Glutamatergic neuron (in vitro differentiated cells): Measurements from ENCODE around the gene CTPS1. TPM values are rescaled to one million over a fixed set of nuclear protein-coding genes. Genes with fewer than 3 reads are reported as not detected.

Experiments
- DNase-seq: peaks from one replicate; pipeline ENCODE4 v3.0.0; 2022
- H3K27ac Mint-ChIP-seq: one replicate; pipeline ENCODE4 v1.8.0; 2020; ENCODE audit warnings: mild to moderate bottlenecking, mixed read lengths, inconsistent platforms; ENCODE audit not compliant: unreplicated experiment
- H3K27me3 Mint-ChIP-seq: one replicate; pipeline ENCODE4 v1.8.0; 2020; ENCODE audit warnings: mild to moderate bottlenecking, moderate library complexity, mixed read lengths, inconsistent platforms; ENCODE audit not compliant: unreplicated experiment
- H3K36me3 Mint-ChIP-seq: one replicate; pipeline ENCODE4 v1.8.0; 2020; ENCODE audit warnings: mild to moderate bottlenecking, mixed read lengths, inconsistent platforms; ENCODE audit not compliant: unreplicated experiment
- H3K4me1 Mint-ChIP-seq: one replicate; pipeline ENCODE4 v1.8.0; 2020; ENCODE audit warnings: mild to moderate bottlenecking, low read depth, mixed read lengths, inconsistent platforms; ENCODE audit not compliant: unreplicated experiment
- H3K4me3 Mint-ChIP-seq: one replicate; pipeline ENCODE4 v1.8.0; 2020; ENCODE audit warnings: mild to moderate bottlenecking, mixed read lengths, inconsistent platforms; ENCODE audit not compliant: unreplicated experiment
- H3K9me3 Mint-ChIP-seq: one replicate; pipeline ENCODE4 v1.8.0; 2020; ENCODE audit warnings: mild to moderate bottlenecking, moderate library complexity, mixed read lengths, inconsistent platforms; ENCODE audit not compliant: unreplicated experiment
- CTCF ChIP-seq: fragments of 200-600 bp; sonication (generic); IDR thresholded peaks from one replicate; pipeline ENCODE4 v1.5.0; 2021; ENCODE audit not compliant: partially characterized antibody, unreplicated experiment
- total RNA-seq: library from RNA; stranded (reverse); fragmentation: NEBNext Ultra II Directional; extraction: Animal tissue kit (Norgen Biotek cat#: 25700); gene quantifications from one replicate; pipeline ENCODE4 v1.2.1, GENCODE V29; 2021; ENCODE audit not compliant: unreplicated experiment

Gene CTPS1
- total RNA-seq, 1 donor from 2014 or later = 110 TPM

- DNase-seq = no peak
- H3K9me3 Mint-ChIP-seq = peaks cover 6% of the 10 kb centered on the region
- H3K36me3 Mint-ChIP-seq = peaks cover 5% of the 10 kb centered on the region
- peak overlapping the region; percentile 49 for H3K4me3 Mint-ChIP-seq
- no peak for TF ChIP-seq CTCF
- peaks cover 53% of the 10 kb centered on the region for H3K4me1 Mint-ChIP-seq
- H3K27ac Mint-ChIP-seq = peak overlapping the region; percentile 95
- no peaks in the 10 kb centered on the region for H3K27me3 Mint-ChIP-seq
Measured at GRCh38 chr1:40987439-40988276, 8.2 kb downstream of the CTPS1 start.

GRCh38 chr1:40988280-40988679 is 8.8 kb downstream of the CTPS1 start:
- Mint-ChIP-seq H3K27ac (no peak overlapping the region), H3K27me3 (no peaks in the 10 kb centered on the region), H3K4me1 (peaks cover 51% of the 10 kb centered on the region), H3K36me3 (peaks cover 5% of the 10 kb centered on the region), H3K4me3 (no peak overlapping the region), H3K9me3 (peaks cover 6% of the 10 kb centered on the region)
- TF ChIP-seq CTCF = no peak
- DNase-seq = no peak

GRCh38 chr1:40989066-40989465 is 9.6 kb downstream of the CTPS1 start:
- Mint-ChIP-seq H3K9me3 (peaks cover 6% of the 10 kb centered on the region), H3K4me1 (peaks cover 46% of the 10 kb centered on the region), H3K27me3 (no peaks in the 10 kb centered on the region), H3K27ac (no peak overlapping the region), H3K36me3 (peaks cover 5% of the 10 kb centered on the region), H3K4me3 (no peak overlapping the region)
- no peak for DNase-seq
- no peak for TF ChIP-seq CTCF

GRCh38 chr1:40997096-40997495 is 17.6 kb downstream of the CTPS1 start:
- H3K27me3 Mint-ChIP-seq = peaks cover 4% of the 10 kb centered on the region
- peaks cover 3% of the 10 kb centered on the region for H3K4me1 Mint-ChIP-seq
- peaks cover 2% of the 10 kb centered on the region for H3K36me3 Mint-ChIP-seq
- DNase-seq = no peak
- no peak overlapping the region for H3K4me3 Mint-ChIP-seq
- no peak for TF ChIP-seq CTCF
- H3K27ac Mint-ChIP-seq = no peak overlapping the region
- H3K9me3 Mint-ChIP-seq = no peaks in the 10 kb centered on the region

GRCh38 chr1:40998668-40999067 is 19.2 kb downstream of the CTPS1 start:
- H3K4me1 Mint-ChIP-seq = peaks cover 5% of the 10 kb centered on the region
- H3K27ac Mint-ChIP-seq = peak overlapping the region; percentile 67
- no peak for TF ChIP-seq CTCF
- H3K27me3 Mint-ChIP-seq = peaks cover 4% of the 10 kb centered on the region
- H3K4me3 Mint-ChIP-seq = peak overlapping the region; percentile 5
- no peak for DNase-seq
- no peaks in the 10 kb centered on the region for H3K36me3 Mint-ChIP-seq
- no peaks in the 10 kb centered on the region for H3K9me3 Mint-ChIP-seq
